IMR-90 (cell line): ENCODE measurements around the gene ZFHX3. TPM values are rescaled to one million over a fixed set of nuclear protein-coding genes. Genes with fewer than 3 reads are reported as not detected.

Experiments
- ATAC-seq: fragments of 200-7000 bp; cut with Tn5 transposase; 2 replicates; pipeline ENCODE4 v1.9.1; 2020; ENCODE audit warnings: low read depth, mild to moderate bottlenecking, moderate library complexity
- BruUV-seq: library from RNA; stranded (reverse); fragments of 400-500 nt; replicated peaks from 2 replicates; lab custom pipeline; 2021; lab: Mats Ljungman, UMichigan
- CTCF ChIA-PET: fragments of 300-600 bp; formaldehyde crosslinking; extraction: SDS; loops from one replicate; lab custom pipeline; 2021; ENCODE audit warnings: antibody characterized with exemption; lab: Yijun Ruan, JAX
- POLR2A ChIA-PET: fragments of 300-600 bp; sonication (Branson Sonifier 250); formaldehyde crosslinking; loops from one replicate; lab custom pipeline; 2022; ENCODE audit warnings: antibody characterized with exemption; ENCODE audit not compliant: unreplicated experiment; lab: Charles Lee
- DNase-seq: peaks from one replicate; pipeline ENCODE4 v3.0.0; 2013
- H2AFZ ChIP-seq: replicated peaks from 2 replicates; pipeline ENCODE3; 2013; ENCODE audit warnings: low read length, mild to moderate bottlenecking; ENCODE audit not compliant: poor library complexity
- H2AK5ac ChIP-seq: 2 replicates; pipeline ENCODE4 v1.6.1; 2013; ENCODE audit warnings: low read depth, low read length, inconsistent platforms
- H2AK9ac ChIP-seq: replicated peaks from 2 replicates; pipeline ENCODE3; 2013; ENCODE audit warnings: mild to moderate bottlenecking, low read depth, low read length, moderate library complexity; ENCODE audit not compliant: poor library complexity
- H2BK120ac ChIP-seq: 2 replicates; pipeline ENCODE4 v1.6.1; 2013; ENCODE audit warnings: low read depth, low read length, inconsistent platforms
- H2BK15ac ChIP-seq: 3 replicates; pipeline ENCODE4 v1.6.1; 2013; ENCODE audit warnings: low read depth, low read length, inconsistent platforms
- H2BK20ac ChIP-seq: 2 replicates; pipeline ENCODE4 v1.6.1; 2013; ENCODE audit warnings: low read depth, mild to moderate bottlenecking, inconsistent platforms, low read length, moderate library complexity
- H2BK5ac ChIP-seq: 2 replicates; pipeline ENCODE4 v1.6.1; 2013; ENCODE audit warnings: mild to moderate bottlenecking, low read depth, low read length, inconsistent platforms; ENCODE audit not compliant: poor library complexity, severe bottlenecking
- H3K14ac ChIP-seq: replicated peaks from 2 replicates; pipeline ENCODE4 v1.6.1; 2013; ENCODE audit warnings: low read depth, low read length, inconsistent platforms
- H3K18ac ChIP-seq: 2 replicates; pipeline ENCODE4 v1.6.1; 2013; ENCODE audit warnings: low read depth, low read length, control low read depth
- H3K23ac ChIP-seq: 2 replicates; pipeline ENCODE4 v1.6.1; 2013; ENCODE audit warnings: low read depth, low read length, inconsistent platforms
- H3K27ac ChIP-seq: 2 replicates; pipeline ENCODE4 v1.5.1; 2013; ENCODE audit warnings: mild to moderate bottlenecking, control low read depth, low read length; ENCODE audit not compliant: insufficient read depth
- H3K27me3 ChIP-seq: 2 replicates; pipeline ENCODE4 v1.6.1; 2013; ENCODE audit warnings: low read length; ENCODE audit not compliant: control insufficient read depth, insufficient read depth
- H3K36me3 ChIP-seq: 2 replicates; pipeline ENCODE4 v1.6.1; 2013; ENCODE audit warnings: low read length, mixed read lengths; ENCODE audit not compliant: control insufficient read depth, insufficient read depth
- H3K4ac ChIP-seq: 2 replicates; pipeline ENCODE4 v1.6.1; 2013; ENCODE audit warnings: low read depth, low read length, inconsistent platforms
- H3K4me1 ChIP-seq: 2 replicates; pipeline ENCODE4 v1.6.1; 2013; ENCODE audit warnings: low read length, mixed read lengths; ENCODE audit not compliant: control insufficient read depth, insufficient read depth
- H3K4me2 ChIP-seq: 2 replicates; pipeline ENCODE4 v1.6.1; 2013; ENCODE audit warnings: low read depth, mild to moderate bottlenecking, control low read depth, low read length, moderate library complexity
- H3K4me3 ChIP-seq: 2 replicates; pipeline ENCODE4 v1.5.1; 2013; ENCODE audit warnings: low read depth, mild to moderate bottlenecking, control low read depth, low read length, moderate library complexity; ENCODE audit not compliant: insufficient read depth
- H3K56ac ChIP-seq: 2 replicates; pipeline ENCODE4 v1.6.1; 2013; ENCODE audit warnings: low read length, inconsistent platforms; ENCODE audit not compliant: insufficient read depth; ENCODE audit errors: extremely low read depth
- H3K79me1 ChIP-seq, 2 experiments: 2 replicates each; pipeline ENCODE4 v1.6.1; 2013; ENCODE audit warnings: low read length in 2 of 2, inconsistent platforms in 1 of 2, low read depth in 1 of 2
- H3K9ac ChIP-seq: 2 replicates; pipeline ENCODE4 v1.6.1; 2013; ENCODE audit warnings: low read depth, low read length, control low read depth
- H3K9me1 ChIP-seq: 2 replicates; pipeline ENCODE4 v1.6.1; 2013; ENCODE audit warnings: low read length, inconsistent platforms; ENCODE audit not compliant: insufficient read depth
- H3K9me3 ChIP-seq: 2 replicates; pipeline ENCODE4 v1.6.1; 2013; ENCODE audit warnings: low read length; ENCODE audit not compliant: control insufficient read depth, insufficient read depth
- H4K20me1 ChIP-seq: 2 replicates; pipeline ENCODE4 v1.6.1; 2013; ENCODE audit warnings: low read length, inconsistent platforms; ENCODE audit not compliant: insufficient read depth
- H4K5ac ChIP-seq: 2 replicates; pipeline ENCODE4 v1.6.1; 2013; ENCODE audit warnings: mild to moderate bottlenecking, low read depth, low read length, control low read depth
- H4K8ac ChIP-seq, 2 experiments: 2 replicates each; pipeline ENCODE4 v1.6.1; 2013; ENCODE audit warnings: low read depth in 2 of 2, low read length in 2 of 2, control low read depth in 1 of 2, inconsistent platforms in 1 of 2
- H4K91ac ChIP-seq: 2 replicates; pipeline ENCODE4 v1.6.1; 2013; ENCODE audit warnings: low read depth, low read length, inconsistent platforms; ENCODE audit not compliant: insufficient read depth
- CHD1 ChIP-seq: IDR thresholded peaks from 2 replicates; pipeline ENCODE4 v1.6.1; 2012; ENCODE audit warnings: low read depth, low read length, improper control_type of control experiment
- MAFK ChIP-seq: IDR thresholded peaks from 2 replicates; pipeline ENCODE4 v1.6.1; 2012; ENCODE audit warnings: low read depth, low read length, improper control_type of control experiment
- POLR2A ChIP-seq: IDR thresholded peaks from 2 replicates; pipeline ENCODE4 v1.6.1; 2012; ENCODE audit warnings: mild to moderate bottlenecking, low read depth, low read length
- RFX5 ChIP-seq: IDR thresholded peaks from 2 replicates; pipeline ENCODE4 v1.8.0; 2012; ENCODE audit warnings: low read depth, mild to moderate bottlenecking, low read length, moderate library complexity
- SMC3 ChIP-seq: fragments of 150-350 bp; IDR thresholded peaks from 2 replicates; pipeline ENCODE4 v1.6.1; 2016; ENCODE audit warnings: low read depth, mild to moderate bottlenecking, antibody characterized with exemption, low read length, moderate library complexity
- WGBS, 2 experiments: methylation state at CpG; one replicate each; pipeline versions ENCODE4 v1.1.5 to v1.1.7; 2013; ENCODE audit warnings: missing lambda C conversion rate in 2 of 2; ENCODE audit not compliant: insufficient read length in 1 of 2; ENCODE audit errors: extremely low coverage in 2 of 2; 5-methylcytosine and 5-hydroxymethylcytosine counted together
- dilution Hi-C: fragments of 300-500 bp; cut with HindIII; formaldehyde crosslinking; loops from one replicate; pipeline ENCODE4 v1.14.3; 2018; ENCODE audit warnings: low sequenced_read_pairs; ENCODE audit not compliant: unreplicated experiment
- in situ Hi-C: fragments of 300-500 bp; cut with MboI; formaldehyde crosslinking; loops from 3 replicates; pipeline ENCODE4 v1.14.3; 2019; ENCODE audit warnings: low sequenced_read_pairs, inconsistent platforms, mixed read lengths
- intact Hi-C: fragments of 100-400 bp; cut with micrococcal nuclease; formaldehyde crosslinking; loops from 2 replicates; pipeline ENCODE4 v1.10.0; 2022
- polyA plus RNA-seq, 3 experiments: library from polyadenylated mRNA; depleted of rRNA; stranded (reverse); fragments of >200 nt; gene quantifications; 2 replicates each; pipeline ENCODE4 v1.2.3, GENCODE V29; 2012; ENCODE audit warnings: low replicate concordance in 1 of 3
- total RNA-seq: library from RNA; depleted of rRNA; stranded (reverse); fragments of >200 nt; gene quantifications from 2 replicates; pipeline ENCODE4 v1.2.3, GENCODE V29; 2012

ZFHX3 gene
- total and polyA plus RNA-seq, 2 of the 4 experiments (the other 2 are of a cell fraction): 1.4 to 1.7 TPM

DNA sequence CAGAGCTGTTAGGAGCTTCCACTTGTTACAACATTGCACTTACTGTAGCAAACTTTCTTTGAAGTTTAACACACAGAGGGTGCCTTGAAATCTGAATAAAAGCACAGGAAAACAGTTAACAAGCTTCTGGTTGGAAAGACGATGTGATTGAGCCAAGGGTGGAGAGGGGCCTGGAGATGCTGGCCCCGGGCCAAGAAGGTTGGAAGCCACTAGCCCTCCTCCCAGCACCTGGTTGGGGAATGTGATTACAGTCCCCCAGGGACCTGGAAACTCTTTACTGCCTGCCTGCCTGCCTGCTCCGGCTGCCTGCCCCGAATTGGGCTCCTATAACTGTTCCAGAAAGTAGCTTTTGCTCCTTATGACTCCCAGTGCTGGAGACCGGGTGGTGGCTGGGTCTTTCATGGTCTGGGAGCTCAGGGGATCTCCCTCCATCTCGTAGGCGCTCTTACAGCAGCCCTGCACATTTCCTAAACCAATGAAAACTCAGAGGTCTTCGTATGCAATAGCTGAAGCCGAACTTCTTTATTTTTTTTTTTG is 48.0 kb upstream of the ZFHX3 start:
- no peak overlapping the region for H4K5ac ChIP-seq
- CTCF ChIA-PET: no interaction called here

More for the DNA sequence above, 48.0 kb upstream of the ZFHX3 start:
- ATAC-seq (no peak), DNase-seq (no peak)
- peak overlapping the region; percentile 13 for H2AFZ ChIP-seq
- no peak for TF ChIP-seq CHD1
- no peak for TF ChIP-seq POLR2A
- no peak for TF ChIP-seq SMC3
- TF ChIP-seq RFX5: no peak
- TF ChIP-seq MAFK: no peak
- H2BK5ac ChIP-seq: no peak overlapping the region
- no peak overlapping the region for H4K8ac ChIP-seq
- in situ Hi-C loops: no loop called here
- H3K4me2 ChIP-seq: no peak overlapping the region
- no peaks in the 10 kb centered on the region for H4K20me1 ChIP-seq
- H3K4me1 ChIP-seq: peaks cover 7% of the 10 kb centered on the region; the same call in 1 of the 2 replicates
- H3K18ac ChIP-seq: no peak overlapping the region
- no peak overlapping the region for H3K23ac ChIP-seq
- peaks cover 3% of the 10 kb centered on the region; the same call in 1 of the 2 replicates for H3K9me1 ChIP-seq
- no TSS peak for BruUV-seq
- no peak overlapping the region for H2BK20ac ChIP-seq
- H3K79me1 ChIP-seq: no peaks in the 10 kb centered on the region
- H3K56ac ChIP-seq: no peak overlapping the region
- no peak overlapping the region for H2BK15ac ChIP-seq
- H2BK120ac ChIP-seq: no peak overlapping the region
- no peaks in the 10 kb centered on the region; the same call in 1 of the 2 replicates for H3K27me3 ChIP-seq
- POLR2A ChIA-PET: no interaction called here
- no peaks in the 10 kb centered on the region for H3K9me3 ChIP-seq
- no peak overlapping the region for H3K27ac ChIP-seq
- H3K4ac ChIP-seq: no peak overlapping the region
- WGBS, 2 experiments: no CpG with 5 or more reads among the region's 9 CpGs
- no peak overlapping the region for H3K4me3 ChIP-seq
- intact Hi-C loops: no loop called here
- no peaks in the 10 kb centered on the region for H3K36me3 ChIP-seq
- H3K9ac ChIP-seq: no peak overlapping the region
- H3K14ac ChIP-seq: no peak overlapping the region
- H2AK9ac ChIP-seq: no peak overlapping the region
- no peak overlapping the region for H4K91ac ChIP-seq
- no peak overlapping the region for H2AK5ac ChIP-seq
- dilution Hi-C loops: no loop called here
